Measurements from ENCODE around the gene PDE4DIP.
"Not testable (repeated sequence)": the region's sequence is repeated elsewhere in the genome, so short reads cannot be mapped to it uniquely, and the experiment has no call there.

PDE4DIP gene

GRCh38 chr1:148977785-148978184 lies 133.6 kb downstream of the PDE4DIP start:
- DNase-seq, result not testable (repeated sequence)

GRCh38 chr1:148989378-148989777 lies 145.2 kb downstream of the PDE4DIP start:
- not testable (repeated sequence) for DNase-seq

GRCh38 chr1:148990233-148990788 lies 146.1 kb downstream of the PDE4DIP start:
- DNase-seq, result not testable (repeated sequence)

DNA sequence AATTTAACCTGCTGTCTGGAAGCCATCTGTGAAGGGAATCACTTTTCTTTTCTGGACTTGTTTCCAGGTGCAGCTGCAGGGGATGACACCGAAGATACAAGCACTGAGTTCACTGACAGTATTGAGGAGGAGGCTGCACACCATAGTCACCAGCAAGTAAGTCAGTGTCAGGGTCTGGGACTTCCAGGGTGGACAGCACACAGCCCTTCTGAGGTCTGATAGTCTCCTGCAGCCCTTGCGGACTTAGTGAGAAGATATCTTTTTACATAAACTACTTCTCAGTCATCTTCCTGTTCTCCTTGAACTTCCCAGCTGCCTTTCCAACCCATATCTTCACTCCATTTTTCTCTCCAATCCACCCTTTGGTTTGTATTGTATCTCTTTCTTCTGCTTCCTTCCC lies 147.6 kb downstream of the PDE4DIP start:
- DNase-seq, result not testable (repeated sequence)

GRCh38 chr1:148992364-148992763 lies 148.1 kb downstream of the PDE4DIP start:
- not testable (repeated sequence) for DNase-seq

GRCh38 chr1:148996449-148997224 lies 152.4 kb downstream of the PDE4DIP start:
- not testable (repeated sequence) for DNase-seq

GRCh38 chr1:148997405-148997804 lies 153.2 kb downstream of the PDE4DIP start:
- not testable (repeated sequence) for DNase-seq

- DNase-seq, result not testable (repeated sequence)
Measured at GRCh38 chr1:149002664-149003063, 158.4 kb downstream of the PDE4DIP start.

- not testable (repeated sequence) for DNase-seq
Measured at GRCh38 chr1:149008326-149008725, 164.1 kb downstream of the PDE4DIP start.

DNA sequence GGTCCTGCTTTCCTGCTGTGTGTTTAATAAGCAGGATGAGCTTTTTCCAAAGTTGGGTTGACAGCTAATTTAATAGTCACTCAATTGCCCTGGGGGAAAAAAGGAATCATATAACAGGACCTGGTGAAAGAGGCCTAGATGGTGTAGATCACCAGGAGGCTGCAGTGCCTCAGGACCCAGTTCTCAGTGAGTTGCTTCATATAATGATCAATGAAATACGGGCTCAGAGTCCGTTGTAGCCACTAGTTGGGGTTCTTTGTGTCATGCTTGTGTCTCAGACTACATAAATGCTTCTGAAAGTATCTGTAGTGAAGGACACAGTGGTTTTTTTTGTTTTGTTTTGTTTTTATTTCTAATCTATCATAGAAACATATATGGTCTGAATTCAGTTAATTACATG lies 164.5 kb downstream of the PDE4DIP start:
- not testable (repeated sequence) for DNase-seq

- DNase-seq, result not testable (repeated sequence)
Measured at GRCh38 chr1:149009761-149010160, 165.5 kb downstream of the PDE4DIP start.

- DNase-seq, result not testable (repeated sequence)
Measured at GRCh38 chr1:149012599-149012998, 168.4 kb downstream of the PDE4DIP start.

GRCh38 chr1:149013513-149013912 lies 169.3 kb downstream of the PDE4DIP start:
- DNase-seq, result not testable (repeated sequence)

DNA sequence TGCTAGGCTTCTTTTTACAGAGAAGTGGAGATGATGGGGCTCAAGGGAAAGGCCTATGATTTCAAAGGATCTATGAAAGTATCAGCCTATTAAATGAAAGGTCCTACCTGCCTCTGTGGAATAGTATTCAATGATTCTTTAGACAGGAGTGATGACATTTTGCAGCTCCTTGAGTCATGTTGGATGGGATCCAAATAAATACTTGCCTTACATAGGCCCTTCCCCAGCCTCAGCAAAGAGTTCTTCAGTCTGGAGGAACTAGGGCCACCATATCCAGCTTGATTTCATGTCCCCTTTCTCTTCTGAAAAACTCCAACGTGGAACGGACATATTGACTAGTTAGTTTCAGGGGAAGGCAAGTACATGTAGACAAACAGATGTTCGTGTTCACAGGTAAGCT lies 171.3 kb downstream of the PDE4DIP start:
- not testable (repeated sequence) for DNase-seq

DNA sequence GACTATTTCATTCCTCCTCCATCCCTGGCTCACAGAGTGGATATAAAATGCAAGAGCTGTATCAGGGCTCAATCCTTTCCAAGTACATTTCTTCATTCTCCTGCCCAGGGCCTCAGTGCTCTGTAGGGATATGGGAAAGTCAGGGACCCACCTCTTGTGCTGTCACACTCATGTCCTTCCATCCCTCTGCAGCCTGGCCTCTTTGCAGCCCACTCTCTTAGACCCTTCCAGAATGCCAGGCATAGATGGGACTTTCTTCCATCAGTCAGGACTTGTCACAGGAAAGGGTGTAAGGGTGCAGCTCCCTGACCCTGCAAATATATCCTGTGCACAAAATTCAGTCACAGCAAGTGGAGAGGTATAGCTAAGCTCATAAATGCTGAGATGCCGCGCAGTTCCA lies 172.4 kb downstream of the PDE4DIP start:
- not testable (repeated sequence) for DNase-seq

- not testable (repeated sequence) for DNase-seq
Measured at GRCh38 chr1:149018577-149018976, 174.3 kb downstream of the PDE4DIP start.

DNA sequence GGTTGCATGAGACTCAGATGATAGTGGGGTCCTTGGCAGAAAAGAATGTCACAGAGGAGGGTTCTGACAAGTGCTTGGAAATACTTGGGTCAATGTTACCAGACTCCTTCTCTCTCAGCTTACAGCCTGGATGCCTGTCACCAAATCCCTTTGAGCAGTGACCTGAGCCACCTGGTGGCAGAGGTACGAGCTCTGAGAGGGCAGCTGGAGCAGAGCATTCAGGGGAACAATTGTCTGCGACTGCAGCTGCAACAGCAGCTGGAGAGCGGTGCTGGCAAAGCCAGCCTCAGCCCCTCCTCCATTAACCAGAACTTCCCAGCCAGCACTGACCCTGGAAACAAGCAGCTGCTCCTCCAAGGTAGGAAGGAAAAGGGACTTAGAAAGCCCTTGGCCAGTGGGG lies 180.1 kb downstream of the PDE4DIP start:
- DNase-seq, result not testable (repeated sequence)

GRCh38 chr1:149033916-149034315 lies 189.7 kb downstream of the PDE4DIP start:
- not testable (repeated sequence) for DNase-seq

- DNase-seq, result not testable (repeated sequence)
Measured at GRCh38 chr1:149043056-149043455, 198.8 kb downstream of the PDE4DIP start.

DNA sequence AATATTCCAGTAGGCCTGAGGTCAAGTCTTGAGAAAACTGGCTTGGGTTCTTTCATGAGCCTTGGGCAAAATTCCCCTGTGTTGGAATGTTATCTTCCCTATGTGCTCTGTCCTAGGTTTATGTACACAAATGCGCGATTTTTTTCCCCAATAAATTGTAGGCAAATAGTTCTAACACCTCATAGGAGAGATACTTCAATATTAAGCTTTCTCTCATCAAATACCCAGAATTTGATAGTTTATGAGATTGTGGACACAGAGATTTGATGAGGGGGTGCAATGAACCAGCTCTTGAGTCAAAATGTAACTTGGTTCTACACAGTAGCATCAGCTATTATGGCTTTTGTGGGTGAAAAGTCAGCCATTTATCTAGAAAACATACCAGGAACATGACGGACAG lies 220.4 kb downstream of the PDE4DIP start:
- not testable (repeated sequence) for DNase-seq

- not testable (repeated sequence) for DNase-seq
Measured at GRCh38 chr1:149075505-149076127, 231.4 kb downstream of the PDE4DIP start.
